Activated naive CD4-positive, alpha-beta T cell treated with anti-CD3 and anti-CD28 coated beads for 36 hours (primary cell): ENCODE data around the gene HOXA9. TPM values are rescaled to one million over a fixed set of nuclear protein-coding genes. Genes with fewer than 3 reads are reported as not detected.
A peak's percentile ranks its signal among the peaks of the same experiment; 100 is the strongest.

Experiments
- CTCF ChIA-PET: fragments of 350-600 bp; sonication (Branson Sonifier 250); formaldehyde crosslinking; loops from one replicate; lab custom pipeline; 2021; ENCODE audit warnings: antibody characterized with exemption; lab: Charles Lee
- DNase-seq: peaks from one replicate; pipeline ENCODE4 v3.0.0-alpha.2; 2020
- H3K27ac Mint-ChIP-seq: one replicate; pipeline ENCODE4 v1.8.0; 2021; ENCODE audit warnings: mild to moderate bottlenecking, mixed read lengths
- H3K27me3 Mint-ChIP-seq: one replicate; pipeline ENCODE4 v1.8.0; 2021; ENCODE audit warnings: low read depth, mixed read lengths
- H3K36me3 Mint-ChIP-seq: one replicate; pipeline ENCODE4 v1.8.0; 2021; ENCODE audit warnings: low read depth, mixed read lengths
- H3K4me1 Mint-ChIP-seq: one replicate; pipeline ENCODE4 v1.8.0; 2021; ENCODE audit warnings: low read depth, mixed read lengths
- H3K4me3 Mint-ChIP-seq: one replicate; pipeline ENCODE4 v1.8.0; 2021; ENCODE audit warnings: mild to moderate bottlenecking, moderate library complexity, mixed read lengths
- H3K9me3 Mint-ChIP-seq: one replicate; pipeline ENCODE4 v1.8.0; 2021; ENCODE audit warnings: mixed read lengths
- intact Hi-C: fragments of 100-400 bp; cut with micrococcal nuclease; formaldehyde crosslinking; loops from one replicate; pipeline ENCODE4 v1.15.1; 2023
- total RNA-seq, 2 experiments: library from RNA; stranded (reverse); gene quantifications; one replicate each; pipeline ENCODE4 v1.2.3, GENCODE V29; 2021

HOXA9 gene
- total RNA-seq: not detected

GRCh38 chr7:27165089-27165995, at the start of gene HOXA9:
Gene HOXA9 (minus strand): TSS chr7:27165537. CDS start chr7:27165457, 80 bp downstream.
- DNase-seq: no peak
- Mint-ChIP-seq H3K4me1 (peaks cover 30% of the 10 kb centered on the region), H3K27me3 (peaks cover 72% of the 10 kb centered on the region), H3K27ac (peak within 1 kb of the TSS; percentile 41), H3K4me3 (peak within 1 kb of the TSS; percentile 21), H3K9me3 (no peaks in the 10 kb centered on the region), H3K36me3 (no peaks in the 10 kb centered on the region)
- intact Hi-C loops: loop anchor here (5.0 kb wide), 1 partner anchor 37 kb away; the partner anchor contains the start of gene HOXA13
- CTCF ChIA-PET: interaction anchor here (0.6 kb wide), 1 partner anchor 315 kb away, joined by 4 read pairs; no protein-coding TSS in a partner anchor

GRCh38 chr7:27214239-27214950, 49.1 kb upstream of the HOXA9 start:
- Mint-ChIP-seq H3K27me3 (peaks cover 68% of the 10 kb centered on the region), H3K36me3 (no peaks in the 10 kb centered on the region), H3K9me3 (no peaks in the 10 kb centered on the region), H3K4me3 (no peak overlapping the region), H3K4me1 (peaks cover 15% of the 10 kb centered on the region), H3K27ac (no peak overlapping the region)
- CTCF ChIA-PET: no interaction called here
- intact Hi-C loops: loop anchor here (5.0 kb wide), 1 partner anchor 878 kb away; no protein-coding TSS in a partner anchor
- no peak for DNase-seq

GRCh38 chr7:27213433-27214238, 48.3 kb upstream of the HOXA9 start:
- intact Hi-C loops: loop anchor here (1.0 to 5.0 kb wide), 2 partner anchors 8 to 879 kb away; no protein-coding TSS in a partner anchor
- CTCF ChIA-PET: interaction anchor here (1.2 to 1.6 kb wide), 2 partner anchors 9 to 18 kb away, joined by 3 to 6 read pairs; no protein-coding TSS in a partner anchor
- DNase-seq: no peak
- Mint-ChIP-seq H3K4me3 (no peak overlapping the region), H3K27ac (no peak overlapping the region), H3K27me3 (peaks cover 67% of the 10 kb centered on the region), H3K36me3 (no peaks in the 10 kb centered on the region), H3K4me1 (peaks cover 15% of the 10 kb centered on the region), H3K9me3 (no peaks in the 10 kb centered on the region)

- H3K27me3 Mint-ChIP-seq: peaks cover 67% of the 10 kb centered on the region
- no peaks in the 10 kb centered on the region for H3K36me3 Mint-ChIP-seq
- intact Hi-C loops: loop anchor here (1.0 to 5.0 kb wide), 2 partner anchors 9 to 880 kb away; no protein-coding TSS in a partner anchor
- H3K4me1 Mint-ChIP-seq: peaks cover 15% of the 10 kb centered on the region
- no peak overlapping the region for H3K27ac Mint-ChIP-seq
- CTCF ChIA-PET: interaction anchor here (1.2 to 1.6 kb wide), 2 partner anchors 8 to 17 kb away, joined by 3 to 6 read pairs; no protein-coding TSS in a partner anchor
- DNase-seq: no peak
- no peak overlapping the region for H3K4me3 Mint-ChIP-seq
- no peaks in the 10 kb centered on the region for H3K9me3 Mint-ChIP-seq
Observed at GRCh38 chr7:27212497-27213432, 47.4 kb upstream of the HOXA9 start.

GRCh38 chr7:27211764-27212204, 46.4 kb upstream of the HOXA9 start:
- CTCF ChIA-PET: interaction anchor here (0.9 to 2.4 kb wide), 7 partner anchors 10 to 395 kb away, joined by 3 to 10 read pairs (median 5); partner anchors contain the start of gene EVX1
- H3K4me3 Mint-ChIP-seq: no peak overlapping the region
- intact Hi-C loops: loop anchor here (2.0 to 5.0 kb wide), 3 partner anchors 365 to 881 kb away; no protein-coding TSS in a partner anchor
- no peaks in the 10 kb centered on the region for H3K9me3 Mint-ChIP-seq
- H3K36me3 Mint-ChIP-seq: no peaks in the 10 kb centered on the region
- peaks cover 15% of the 10 kb centered on the region for H3K4me1 Mint-ChIP-seq
- no peak overlapping the region for H3K27ac Mint-ChIP-seq
- no peak for DNase-seq
- H3K27me3 Mint-ChIP-seq: peaks cover 75% of the 10 kb centered on the region

GRCh38 chr7:27211084-27211446, 45.7 kb upstream of the HOXA9 start:
- Mint-ChIP-seq H3K36me3 (no peaks in the 10 kb centered on the region), H3K9me3 (no peaks in the 10 kb centered on the region), H3K4me3 (no peak overlapping the region), H3K4me1 (peaks cover 16% of the 10 kb centered on the region), H3K27me3 (peaks cover 79% of the 10 kb centered on the region), H3K27ac (no peak overlapping the region)
- intact Hi-C loops: loop anchor here (2.0 to 5.0 kb wide), 3 partner anchors 366 to 881 kb away; no protein-coding TSS in a partner anchor
- no peak for DNase-seq
- CTCF ChIA-PET: interaction anchor here (0.8 to 2.4 kb wide), 12 partner anchors 11 to 709 kb away, joined by 3 to 12 read pairs (median 4); partner anchors contain the start of gene EVX1

GRCh38 chr7:27210441-27211083, 45.2 kb upstream of the HOXA9 start:
- no peak overlapping the region for H3K4me3 Mint-ChIP-seq

GRCh38 chr7:27209933-27210440, 44.6 kb upstream of the HOXA9 start:
- no peak for DNase-seq
- intact Hi-C loops: loop anchor here (2.0 to 5.0 kb wide), 3 partner anchors 367 to 882 kb away; no protein-coding TSS in a partner anchor
- no peaks in the 10 kb centered on the region for H3K9me3 Mint-ChIP-seq
- peaks cover 22% of the 10 kb centered on the region for H3K4me1 Mint-ChIP-seq
- no peaks in the 10 kb centered on the region for H3K36me3 Mint-ChIP-seq
- no peak overlapping the region for H3K27ac Mint-ChIP-seq
- H3K4me3 Mint-ChIP-seq: no peak overlapping the region
- CTCF ChIA-PET: interaction anchor here (0.6 to 2.4 kb wide), 15 partner anchors 11 to 1577 kb away, joined by 3 to 12 read pairs (median 4); no protein-coding TSS in a partner anchor
- H3K27me3 Mint-ChIP-seq: peaks cover 84% of the 10 kb centered on the region

More at GRCh38 chr7:27210441-27211083, 45.2 kb upstream of the HOXA9 start:
- peaks cover 20% of the 10 kb centered on the region for H3K4me1 Mint-ChIP-seq
- intact Hi-C loops: loop anchor here (2.0 to 5.0 kb wide), 3 partner anchors 366 to 882 kb away; no protein-coding TSS in a partner anchor
- no peaks in the 10 kb centered on the region for H3K9me3 Mint-ChIP-seq
- H3K27me3 Mint-ChIP-seq: peaks cover 80% of the 10 kb centered on the region
- peak; percentile 67 for DNase-seq
- H3K36me3 Mint-ChIP-seq: no peaks in the 10 kb centered on the region
- H3K27ac Mint-ChIP-seq: no peak overlapping the region
- CTCF ChIA-PET: interaction anchor here (0.6 to 2.4 kb wide), 16 partner anchors 11 to 1577 kb away, joined by 3 to 12 read pairs (median 4); partner anchors contain the start of gene EVX1

GRCh38 chr7:27208998-27209397, 43.7 kb upstream of the HOXA9 start:
- Mint-ChIP-seq H3K27ac (no peak overlapping the region), H3K4me3 (no peak overlapping the region), H3K4me1 (peaks cover 27% of the 10 kb centered on the region), H3K27me3 (peaks cover 88% of the 10 kb centered on the region), H3K36me3 (no peaks in the 10 kb centered on the region), H3K9me3 (no peaks in the 10 kb centered on the region)
- intact Hi-C loops: no loop called here
- CTCF ChIA-PET: interaction anchor here (0.8 to 2.1 kb wide), 7 partner anchors 8 to 816 kb away, joined by 3 to 12 read pairs (median 4); no protein-coding TSS in a partner anchor
- no peak for DNase-seq
